Gastroesophageal sphincter (tissue), 4 donors: ENCODE results near the gene ATP6V1E1. TPM values are rescaled to one million over a fixed set of nuclear protein-coding genes. Genes with fewer than 3 reads are reported as not detected.

Experiments used
- ATAC-seq: fragments of 150-250 bp; one replicate; pipeline ENCODE4 v1.9.1; 2016; ENCODE audit warnings: mild to moderate bottlenecking, moderate library complexity
- H3K27ac ChIP-seq, 4 donors: fragments of 200-600 bp; sonication (generic) in 3 of 4; 1 replicate in 3 of 4; 2 replicates in 1 of 4; pipeline ENCODE4 v1.5.1; 2016 to 2019
- H3K27me3 ChIP-seq: fragments of 200-600 bp; sonication (generic); one replicate; pipeline ENCODE4 v1.5.1; 2019
- H3K36me3 ChIP-seq, 2 donors: fragments of 200-600 bp; sonication (generic); one replicate each; pipeline ENCODE4 v1.5.1; 2019; ENCODE audit warnings: control low read depth in 1 of 2
- H3K4me1 ChIP-seq, 3 donors: fragments of 200-600 bp; sonication (generic); 1 replicate in 2 of 3; 2 replicates in 1 of 3; pipeline ENCODE4 v1.5.1; 2016 to 2019; ENCODE audit warnings: control low read depth in 2 of 3
- H3K4me3 ChIP-seq, 2 donors: fragments of 200-600 bp; sonication (generic); one replicate each; pipeline ENCODE4 v1.5.1; 2019; ENCODE audit warnings: mild to moderate bottlenecking in 1 of 2, moderate library complexity in 1 of 2
- H3K9me3 ChIP-seq, 3 donors: fragments of 200-600 bp; sonication (generic); one replicate each; pipeline ENCODE4 v1.5.1; 2017 to 2019; ENCODE audit warnings: control low read depth in 2 of 3
- EP300 ChIP-seq: sonication (generic); formaldehyde crosslinking; IDR thresholded peaks from one replicate; pipeline ENCODE4 v1.6.1; 2017; ENCODE audit warnings: antibody characterized with exemption, mild to moderate bottlenecking
- POLR2A ChIP-seq, 2 donors: fragments of 450-650 bp; IDR thresholded peaks; one replicate each; pipeline ENCODE4 v1.6.1; 2017; ENCODE audit warnings: antibody characterized with exemption in 2 of 2, mild to moderate bottlenecking in 2 of 2, moderate library complexity in 1 of 2
- POLR2AphosphoS5 ChIP-seq: sonication (generic); formaldehyde crosslinking; IDR thresholded peaks from one replicate; pipeline ENCODE4 v1.6.1; 2017; ENCODE audit warnings: antibody characterized with exemption
- whole genome bisulfite sequencing, 2 donors: methylation state at CpG; one replicate each; pipeline ENCODE4 v1.1.5; 2018; ENCODE audit warnings: low coverage in 1 of 2; 5-methylcytosine and 5-hydroxymethylcytosine counted together
- total RNA-seq, 4 donors: library from RNA; depleted of rRNA; stranded (reverse); fragments of >200 nt; gene quantifications; one replicate each; pipeline ENCODE4 v1.1.0, GENCODE V29; 2016
- TF ChIP-seq, protein P1 (sequence below), 4 experiments: fragments of 200-600 bp in 2 of 4; fragments of 450-650 bp in 2 of 4; sonication (generic) in 1 of 4; IDR thresholded peaks; one replicate each; pipeline ENCODE4 v1.5.1; 2017 to 2019; ENCODE audit warnings: antibody characterized with exemption in 4 of 4, mild to moderate bottlenecking in 2 of 4, moderate library complexity in 2 of 4

The ATP6V1E1 gene
- total RNA-seq, 4 donors from 2014 or later: 146 to 252 (median 195) TPM

DNA sequence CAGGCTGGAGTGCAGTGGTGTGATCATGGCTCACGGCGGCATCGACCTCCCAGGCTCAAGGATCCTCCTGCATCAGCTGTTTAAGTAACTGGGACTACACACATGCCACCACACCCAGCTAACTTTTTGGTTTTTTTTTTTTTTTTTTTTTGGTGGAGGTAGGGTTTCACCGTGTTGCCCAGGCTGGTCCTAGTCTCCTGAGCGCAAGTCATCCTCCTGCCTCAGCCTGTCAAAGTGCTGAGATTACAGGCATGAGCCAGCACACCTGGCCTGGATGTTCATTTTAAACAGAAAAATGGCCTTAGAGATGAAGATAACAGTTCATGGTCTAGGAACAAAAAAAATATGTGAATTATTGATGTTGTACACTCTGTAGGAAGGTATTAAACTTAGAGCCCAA, 78.9 kb downstream of the ATP6V1E1 start:
- no peaks in the 10 kb centered on the region for H3K9me3 ChIP-seq
- H3K4me1 ChIP-seq: no peaks in the 10 kb centered on the region
- TF ChIP-seq, protein P1, sequence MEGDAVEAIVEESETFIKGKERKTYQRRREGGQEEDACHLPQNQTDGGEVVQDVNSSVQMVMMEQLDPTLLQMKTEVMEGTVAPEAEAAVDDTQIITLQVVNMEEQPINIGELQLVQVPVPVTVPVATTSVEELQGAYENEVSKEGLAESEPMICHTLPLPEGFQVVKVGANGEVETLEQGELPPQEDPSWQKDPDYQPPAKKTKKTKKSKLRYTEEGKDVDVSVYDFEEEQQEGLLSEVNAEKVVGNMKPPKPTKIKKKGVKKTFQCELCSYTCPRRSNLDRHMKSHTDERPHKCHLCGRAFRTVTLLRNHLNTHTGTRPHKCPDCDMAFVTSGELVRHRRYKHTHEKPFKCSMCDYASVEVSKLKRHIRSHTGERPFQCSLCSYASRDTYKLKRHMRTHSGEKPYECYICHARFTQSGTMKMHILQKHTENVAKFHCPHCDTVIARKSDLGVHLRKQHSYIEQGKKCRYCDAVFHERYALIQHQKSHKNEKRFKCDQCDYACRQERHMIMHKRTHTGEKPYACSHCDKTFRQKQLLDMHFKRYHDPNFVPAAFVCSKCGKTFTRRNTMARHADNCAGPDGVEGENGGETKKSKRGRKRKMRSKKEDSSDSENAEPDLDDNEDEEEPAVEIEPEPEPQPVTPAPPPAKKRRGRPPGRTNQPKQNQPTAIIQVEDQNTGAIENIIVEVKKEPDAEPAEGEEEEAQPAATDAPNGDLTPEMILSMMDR (IDR thresholded peaks at IDR 0.05): no peak
- TF ChIP-seq POLR2AphosphoS5 (no peak), EP300 (no peak), POLR2A (IDR thresholded peaks at IDR 0.05) (no peak)
- ATAC-seq: no peak
- no peak overlapping the region for H3K4me3 ChIP-seq
- H3K27me3 ChIP-seq: no peaks in the 10 kb centered on the region
- H3K27ac ChIP-seq: no peak overlapping the region
- H3K36me3 ChIP-seq: peaks cover 0 to 37% of the 10 kb centered on the region in 2 donors
- 79 to 87% methylated on average over 3 to 5 of the region's 5 CpGs for WGBS, 2 donors

DNA sequence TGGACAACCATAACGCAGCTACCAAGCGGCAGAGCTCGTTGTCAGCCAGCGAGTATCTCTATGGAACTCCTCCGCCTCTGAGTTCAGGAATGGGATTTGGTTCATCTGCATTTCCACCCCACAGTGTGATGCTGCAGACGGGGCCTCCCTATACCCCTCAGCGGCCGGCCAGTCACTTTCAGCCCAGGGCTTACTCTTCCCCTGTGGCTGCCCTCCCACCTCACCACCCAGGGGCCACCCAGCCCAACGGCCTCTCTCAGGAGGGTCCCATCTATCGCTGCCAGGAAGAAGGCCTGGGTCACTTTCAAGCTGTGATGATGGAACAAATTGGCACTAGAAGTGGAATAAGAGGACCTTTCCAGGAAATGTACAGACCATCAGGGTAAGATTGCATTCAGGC, 79.4 kb downstream of the ATP6V1E1 start:
- Histone ChIP-seq H3K27ac (no peak overlapping the region), H3K27me3 (no peaks in the 10 kb centered on the region), H3K9me3 (no peaks in the 10 kb centered on the region), H3K36me3 (peaks cover 0 to 37% of the 10 kb centered on the region in 2 donors), H3K4me1 (no peaks in the 10 kb centered on the region), H3K4me3 (no peak overlapping the region)
- no peak for ATAC-seq
- WGBS, 2 donors: 90% methylated on average over 4 of the region's 10 CpGs; no CpG with 5 or more reads in 1 of the 2 donors
- TF ChIP-seq POLR2A (IDR thresholded peaks at IDR 0.05): no peak
- TF ChIP-seq, protein P1 (IDR thresholded peaks at IDR 0.05): no peak

DNA sequence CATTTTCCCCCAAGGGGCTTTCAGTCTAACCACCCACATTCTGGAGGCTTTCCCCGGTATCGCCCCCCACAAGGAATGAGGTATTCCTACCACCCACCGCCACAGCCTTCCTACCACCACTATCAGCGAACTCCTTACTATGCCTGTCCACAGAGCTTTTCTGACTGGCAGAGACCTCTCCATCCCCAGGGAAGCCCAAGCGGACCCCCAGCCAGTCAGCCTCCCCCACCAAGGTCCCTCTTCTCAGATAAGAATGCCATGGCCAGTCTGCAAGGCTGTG, 79.9 kb downstream of the ATP6V1E1 start:
- 92% methylated on average over 5 of the region's 5 CpGs; no CpG with 5 or more reads in 1 of the 2 donors for WGBS, 2 donors
- no peak for TF ChIP-seq POLR2A (IDR thresholded peaks at IDR 0.05)
- no peak for TF ChIP-seq EP300
- TF ChIP-seq, protein P1 (IDR thresholded peaks at IDR 0.05): no peak
- TF ChIP-seq POLR2AphosphoS5: no peak
- ATAC-seq: no peak

DNA sequence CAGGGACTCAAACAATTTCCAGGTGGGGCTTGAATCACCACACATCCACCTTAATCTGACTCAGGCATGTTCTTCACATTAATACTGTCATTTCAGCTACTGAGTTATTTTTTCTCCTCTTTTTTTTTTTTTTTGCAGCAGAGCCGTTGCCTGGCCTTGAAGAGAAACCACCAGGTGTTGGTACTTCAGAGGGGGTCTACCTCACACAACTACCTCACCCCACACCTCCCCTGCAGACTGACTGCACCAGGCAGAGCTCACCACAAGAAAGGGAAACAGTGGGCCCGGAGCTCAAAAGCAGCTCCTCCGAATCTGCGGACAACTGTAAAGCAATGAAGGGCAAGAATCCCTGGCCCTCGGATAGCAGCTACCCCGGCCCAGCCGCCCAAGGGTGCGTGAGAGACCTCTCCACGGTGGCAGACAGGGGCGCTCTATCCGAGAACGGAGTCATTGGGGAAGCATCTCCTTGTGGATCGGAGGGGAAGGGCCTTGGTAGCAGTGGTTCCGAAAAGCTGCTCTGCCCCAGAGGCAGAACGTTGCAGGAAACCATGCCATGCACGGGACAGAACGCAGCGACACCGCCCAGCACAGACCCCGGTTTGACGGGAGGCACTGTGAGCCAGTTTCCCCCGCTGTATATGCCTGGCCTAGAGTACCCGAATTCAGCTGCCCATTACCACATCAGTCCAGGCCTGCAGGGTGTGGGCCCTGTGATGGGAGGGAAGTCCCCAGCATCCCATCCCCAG, 80.4 kb downstream of the ATP6V1E1 start:
- peaks cover 0 to 38% of the 10 kb centered on the region in 2 donors for H3K36me3 ChIP-seq
- no peaks in the 10 kb centered on the region for H3K9me3 ChIP-seq
- TF ChIP-seq POLR2AphosphoS5 (no peak), POLR2A (IDR thresholded peaks at IDR 0.05) (no peak), EP300 (no peak)
- TF ChIP-seq, protein P1 (IDR thresholded peaks at IDR 0.05): no peak
- H3K4me1 ChIP-seq: no peaks in the 10 kb centered on the region
- WGBS, 2 donors: 66 to 92% methylated on average over 5 to 8 of the region's 23 CpGs
- H3K4me3 ChIP-seq: no peak overlapping the region
- no peaks in the 10 kb centered on the region for H3K27me3 ChIP-seq
- no peak for ATAC-seq
- no peak overlapping the region for H3K27ac ChIP-seq

More for the DNA sequence above, 79.9 kb downstream of the ATP6V1E1 start:
- no peaks in the 10 kb centered on the region for H3K27me3 ChIP-seq
- no peaks in the 10 kb centered on the region for H3K9me3 ChIP-seq
- peaks cover 0 to 37% of the 10 kb centered on the region in 2 donors for H3K36me3 ChIP-seq
- H3K4me1 ChIP-seq: no peaks in the 10 kb centered on the region
- no peak overlapping the region for H3K4me3 ChIP-seq
- H3K27ac ChIP-seq: no peak overlapping the region

DNA sequence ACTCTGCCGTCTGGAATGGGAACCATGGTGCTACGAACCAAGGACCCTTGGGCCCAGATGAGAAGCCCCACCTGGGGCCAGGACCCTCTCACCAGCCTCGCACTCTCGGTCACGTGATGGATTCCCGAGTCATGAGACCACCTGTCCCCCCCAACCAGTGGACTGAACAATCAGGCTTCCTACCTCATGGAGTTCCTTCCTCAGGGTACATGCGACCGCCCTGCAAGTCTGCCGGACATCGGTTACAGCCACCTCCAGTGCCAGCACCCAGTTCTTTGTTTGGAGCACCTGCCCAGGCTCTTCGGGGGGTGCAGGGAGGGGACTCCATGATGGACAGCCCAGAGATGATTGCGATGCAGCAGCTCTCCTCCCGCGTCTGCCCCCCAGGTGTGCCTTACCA, 86.1 kb downstream of the ATP6V1E1 start:
- H3K4me1 ChIP-seq: no peaks in the 10 kb centered on the region
- TF ChIP-seq POLR2AphosphoS5 (no peak), POLR2A (IDR thresholded peaks at IDR 0.05) (no peak), EP300 (no peak)
- TF ChIP-seq, protein P1 (IDR thresholded peaks at IDR 0.05): no peak
- no peaks in the 10 kb centered on the region for H3K27me3 ChIP-seq
- H3K27ac ChIP-seq: no peak overlapping the region
- no peaks in the 10 kb centered on the region for H3K9me3 ChIP-seq
- H3K36me3 ChIP-seq: peaks cover 0 to 26% of the 10 kb centered on the region in 2 donors
- WGBS, 2 donors: 92% methylated on average over 10 of the region's 14 CpGs; no CpG with 5 or more reads in 1 of the 2 donors
- no peak for ATAC-seq
- H3K4me3 ChIP-seq: no peak overlapping the region
